Hypothalamus (tissue), 51 donors: ENCODE results near the gene FLT1.

ENCODE experiments used
- DNase-seq, 51 donors: peaks; one replicate each; lab custom pipeline; 2025; lab: John Stamatoyannopoulos, UW

FLT1 gene

GRCh38 chr13:28273919-28274318 lies 221.0 kb downstream of the FLT1 start:
- no peak for DNase-seq

- no peak for DNase-seq
These were observed 223.7 kb downstream of the FLT1 start for GRCh38 chr13:28271056-28271840.

GRCh38 chr13:28268800-28269223 lies 226.1 kb downstream of the FLT1 start:
- no peak for DNase-seq

- DNase-seq = no peak
These were observed 227.4 kb downstream of the FLT1 start for GRCh38 chr13:28267497-28267896.

DNA sequence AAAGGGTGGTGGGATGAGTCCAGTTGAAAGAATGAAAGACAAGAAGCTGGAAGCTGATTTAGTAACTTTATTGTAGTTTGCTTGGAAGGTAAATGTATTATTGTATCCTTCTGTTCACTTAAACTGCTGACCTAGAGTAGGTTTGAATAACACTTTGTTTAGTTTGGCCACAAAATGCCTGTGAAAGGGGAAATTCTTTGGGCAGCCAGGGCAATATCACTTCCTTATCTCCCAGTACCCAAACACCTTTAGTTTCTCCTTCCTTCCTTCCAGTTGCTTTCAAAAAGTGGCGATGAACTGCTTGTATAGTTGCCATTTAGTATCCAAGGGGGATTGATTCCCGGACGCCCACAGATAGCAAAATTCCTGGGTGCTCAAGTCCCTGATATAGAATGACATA lies 236.5 kb downstream of the FLT1 start:
- no peak for DNase-seq

GRCh38 chr13:28257305-28257704 lies 237.6 kb downstream of the FLT1 start:
- DNase-seq = no peak

- DNase-seq = no peak
These were observed 242.4 kb downstream of the FLT1 start for GRCh38 chr13:28252547-28252946.

- DNase-seq = no peak
These were observed 243.5 kb downstream of the FLT1 start for GRCh38 chr13:28251466-28251865.

DNA sequence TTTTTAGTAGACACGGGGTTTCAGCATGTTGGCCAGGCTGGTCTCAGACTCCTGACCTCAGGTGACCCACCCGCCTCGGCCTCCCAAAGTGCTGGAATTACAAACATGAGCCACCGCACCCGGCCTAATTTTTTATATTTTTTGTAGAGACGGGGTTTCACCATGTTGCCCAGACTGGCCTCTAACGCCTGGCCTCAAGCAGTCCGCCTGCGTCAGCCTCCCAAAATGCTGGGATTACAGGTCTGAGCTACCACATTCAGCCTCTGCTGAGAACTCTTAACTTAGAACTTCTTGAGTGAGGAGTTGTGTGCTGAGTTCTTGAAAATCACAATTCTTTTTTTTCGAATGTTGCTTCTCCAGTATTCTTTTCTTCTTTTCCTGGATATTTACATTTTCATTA lies 244.4 kb downstream of the FLT1 start:
- DNase-seq = no peak
